Peyer's patch (tissue), 4 donors: ENCODE results near the gene ADAMTSL2. TPM values are rescaled to one million over a fixed set of nuclear protein-coding genes. Genes with fewer than 3 reads are reported as not detected.

Experiments used
- DNase-seq, 3 donors: peaks; one replicate each; pipeline ENCODE4 v3.0.0-alpha.2; 2017 to 2019
- H3K27ac ChIP-seq, 4 donors: fragments of 200-600 bp; sonication (generic); one replicate each; pipeline ENCODE4 v1.5.1; 2016 to 2019
- H3K27me3 ChIP-seq, 2 donors: fragments of 200-600 bp; sonication (generic); one replicate each; pipeline ENCODE4 v1.5.1; 2019
- H3K36me3 ChIP-seq, 3 donors: fragments of 200-600 bp; sonication (generic); one replicate each; pipeline ENCODE4 v1.5.1; 2016 to 2019
- H3K4me1 ChIP-seq, 4 donors: fragments of 200-600 bp; sonication (generic); one replicate each; pipeline ENCODE4 v1.5.1; 2016 to 2019
- H3K4me3 ChIP-seq, 4 donors: fragments of 200-600 bp; sonication (generic); 1 replicate in 3 of 4; 2 replicates in 1 of 4; pipeline ENCODE4 v1.5.1; 2016 to 2019; ENCODE audit warnings: mild to moderate bottlenecking in 1 of 4
- H3K9me3 ChIP-seq, 4 donors: fragments of 200-600 bp; sonication (generic); one replicate each; pipeline ENCODE4 v1.5.1; 2016 to 2019; ENCODE audit warnings: mild to moderate bottlenecking in 1 of 4
- CTCF ChIP-seq, 6 experiments: fragments of 450-650 bp in 4 of 6; fragments of 200-600 bp in 2 of 6; sonication (generic) in 1 of 6; IDR thresholded peaks; one replicate each; pipeline ENCODE4 v1.5.1; 2017 to 2019; ENCODE audit warnings: antibody characterized with exemption in 6 of 6, mild to moderate bottlenecking in 3 of 6, moderate library complexity in 1 of 6
- POLR2A ChIP-seq, 2 donors: fragments of 450-650 bp; IDR thresholded peaks; one replicate each; pipeline ENCODE4 v1.5.1; 2017; ENCODE audit warnings: antibody characterized with exemption in 2 of 2, mild to moderate bottlenecking in 2 of 2, moderate library complexity in 2 of 2
- total RNA-seq, 4 donors: library from RNA; depleted of rRNA; stranded (reverse); fragments of >200 nt; gene quantifications; one replicate each; pipeline ENCODE4 v1.1.0, GENCODE V29; 2016

Gene ADAMTSL2
- total RNA-seq, 4 donors from 2014 or later: 0.40 to 14.0 (median 1.8) TPM

DNA sequence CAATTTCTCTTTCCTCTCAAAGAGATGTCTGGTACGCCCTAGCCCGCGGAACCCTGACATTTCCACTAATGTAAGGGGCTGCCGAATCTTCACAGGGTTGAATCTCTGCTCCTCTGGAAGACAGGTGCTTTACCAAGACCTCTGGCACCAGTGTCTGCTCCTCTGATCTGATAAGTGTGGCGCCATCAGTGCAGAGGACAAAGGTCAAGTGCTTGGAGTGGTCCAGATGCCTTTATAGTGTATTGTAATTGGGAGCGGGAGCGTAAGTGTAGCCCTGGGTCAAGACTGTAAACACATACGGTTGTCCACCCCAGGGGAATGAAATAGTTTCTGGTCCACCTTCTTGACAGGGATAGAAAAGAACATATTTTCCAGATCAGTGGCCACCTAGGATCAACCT lies 17.7 kb downstream of the ADAMTSL2 start:
- DNase-seq: no peak
- no peak for TF ChIP-seq CTCF (IDR thresholded peaks at IDR 0.05)
- no peak for TF ChIP-seq POLR2A (IDR thresholded peaks at IDR 0.05)
- H3K27ac ChIP-seq: no peak overlapping the region
- H3K27me3 ChIP-seq: no peaks in the 10 kb centered on the region
- no peaks in the 10 kb centered on the region for H3K9me3 ChIP-seq
- H3K4me3 ChIP-seq: no peak overlapping the region
- no peaks in the 10 kb centered on the region for H3K4me1 ChIP-seq
- H3K36me3 ChIP-seq: no peaks in the 10 kb centered on the region

DNA sequence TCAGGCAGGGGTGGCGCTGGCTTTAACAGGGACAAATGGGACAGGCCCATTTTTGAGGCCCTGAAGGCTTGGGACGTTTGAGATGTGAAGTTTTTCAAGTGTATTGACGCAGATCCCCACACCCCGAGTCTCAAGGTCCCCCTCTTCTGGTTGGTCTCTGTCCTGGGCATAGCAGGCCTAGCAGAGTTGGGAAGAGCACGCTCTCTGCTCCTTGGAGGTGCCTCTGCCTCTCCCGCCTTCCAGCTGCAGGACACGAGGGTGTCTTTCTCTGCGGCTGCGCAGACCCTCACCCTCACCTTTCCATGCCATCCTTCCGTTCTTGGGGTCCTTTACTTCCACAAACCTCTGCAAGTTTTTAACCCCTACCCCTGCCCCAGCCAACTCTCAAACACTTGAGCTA lies 18.6 kb downstream of the ADAMTSL2 start:
- DNase-seq: no peak
- no peak for TF ChIP-seq CTCF (IDR thresholded peaks at IDR 0.05)
- no peak for TF ChIP-seq POLR2A (IDR thresholded peaks at IDR 0.05)
- no peaks in the 10 kb centered on the region for H3K36me3 ChIP-seq
- H3K27ac ChIP-seq: no peak overlapping the region
- H3K4me3 ChIP-seq: no peak overlapping the region
- no peaks in the 10 kb centered on the region for H3K27me3 ChIP-seq
- no peaks in the 10 kb centered on the region for H3K9me3 ChIP-seq
- H3K4me1 ChIP-seq: peaks cover 0 to 7% (median 0%) of the 10 kb centered on the region in 4 donors

- H3K27ac ChIP-seq: no peak overlapping the region
- no peak for DNase-seq
- H3K9me3 ChIP-seq: no peaks in the 10 kb centered on the region
- TF ChIP-seq CTCF (IDR thresholded peaks at IDR 0.05): no peak
- TF ChIP-seq POLR2A (IDR thresholded peaks at IDR 0.05): no peak
- peaks cover 0 to 13% (median 0%) of the 10 kb centered on the region in 4 donors for H3K4me1 ChIP-seq
- H3K4me3 ChIP-seq: no peak overlapping the region
- no peaks in the 10 kb centered on the region for H3K36me3 ChIP-seq
- H3K27me3 ChIP-seq: no peaks in the 10 kb centered on the region
Measured at GRCh38 chr9:133553973-133554713, 19.6 kb downstream of the ADAMTSL2 start.

GRCh38 chr9:133554729-133555128 lies 20.2 kb downstream of the ADAMTSL2 start:
- Histone ChIP-seq H3K9me3 (no peaks in the 10 kb centered on the region), H3K4me1 (peaks cover 0 to 13% (median 0%) of the 10 kb centered on the region in 4 donors), H3K36me3 (no peaks in the 10 kb centered on the region), H3K4me3 (no peak overlapping the region), H3K27me3 (no peaks in the 10 kb centered on the region), H3K27ac (no peak overlapping the region)
- TF ChIP-seq POLR2A (IDR thresholded peaks at IDR 0.05): no peak
- no peak for TF ChIP-seq CTCF (IDR thresholded peaks at IDR 0.05)
- DNase-seq: no peak

GRCh38 chr9:133556354-133556753 lies 21.9 kb downstream of the ADAMTSL2 start:
- TF ChIP-seq CTCF (IDR thresholded peaks at IDR 0.05) (no peak), POLR2A (IDR thresholded peaks at IDR 0.05) (no peak)
- no peak for DNase-seq
- Histone ChIP-seq H3K4me1 (peaks cover 0 to 13% (median 0%) of the 10 kb centered on the region in 4 donors), H3K36me3 (no peaks in the 10 kb centered on the region), H3K27me3 (no peaks in the 10 kb centered on the region), H3K4me3 (no peak overlapping the region), H3K9me3 (no peaks in the 10 kb centered on the region), H3K27ac (no peak overlapping the region)
